ENCODE measurements around the gene SP9.

DNA sequence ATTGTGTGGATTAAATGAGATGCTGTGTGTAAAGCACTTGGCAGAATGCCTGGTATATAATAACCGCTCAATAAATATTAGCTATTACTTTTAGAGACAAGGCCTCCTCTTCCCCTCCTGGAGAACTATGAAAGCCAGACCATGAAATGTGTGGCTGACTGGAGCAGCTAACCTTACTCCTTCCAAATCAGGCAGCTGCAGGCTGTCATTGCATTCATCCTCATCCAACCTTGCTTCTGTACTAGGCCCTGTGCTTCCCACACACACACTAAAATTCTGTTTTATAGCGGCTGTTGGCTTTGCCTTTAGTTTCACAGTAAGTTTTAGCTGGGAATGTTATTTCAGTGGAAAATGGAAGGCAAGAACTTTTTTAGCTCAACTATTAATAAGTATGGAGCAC lies 10.2 kb upstream of the SP9 start:
- TF ChIP-seq, protein P1, sequence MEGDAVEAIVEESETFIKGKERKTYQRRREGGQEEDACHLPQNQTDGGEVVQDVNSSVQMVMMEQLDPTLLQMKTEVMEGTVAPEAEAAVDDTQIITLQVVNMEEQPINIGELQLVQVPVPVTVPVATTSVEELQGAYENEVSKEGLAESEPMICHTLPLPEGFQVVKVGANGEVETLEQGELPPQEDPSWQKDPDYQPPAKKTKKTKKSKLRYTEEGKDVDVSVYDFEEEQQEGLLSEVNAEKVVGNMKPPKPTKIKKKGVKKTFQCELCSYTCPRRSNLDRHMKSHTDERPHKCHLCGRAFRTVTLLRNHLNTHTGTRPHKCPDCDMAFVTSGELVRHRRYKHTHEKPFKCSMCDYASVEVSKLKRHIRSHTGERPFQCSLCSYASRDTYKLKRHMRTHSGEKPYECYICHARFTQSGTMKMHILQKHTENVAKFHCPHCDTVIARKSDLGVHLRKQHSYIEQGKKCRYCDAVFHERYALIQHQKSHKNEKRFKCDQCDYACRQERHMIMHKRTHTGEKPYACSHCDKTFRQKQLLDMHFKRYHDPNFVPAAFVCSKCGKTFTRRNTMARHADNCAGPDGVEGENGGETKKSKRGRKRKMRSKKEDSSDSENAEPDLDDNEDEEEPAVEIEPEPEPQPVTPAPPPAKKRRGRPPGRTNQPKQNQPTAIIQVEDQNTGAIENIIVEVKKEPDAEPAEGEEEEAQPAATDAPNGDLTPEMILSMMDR (IDR thresholded peaks at IDR 0.05) = no peak
- TF ChIP-seq POLR2AphosphoS5 (IDR thresholded peaks at IDR 0.05; ENCODE audit: insufficient read depth in 1 of 2, low read depth in 1 of 2) (no peak), POLR2A (IDR thresholded peaks at IDR 0.05) (no peak)
